ENCODE results near the gene SETBP1. TPM values are rescaled to one million over a fixed set of nuclear protein-coding genes. Genes with fewer than 3 reads are reported as not detected.

SETBP1 gene
- total and polyA plus RNA-seq, 8 donors = 1.4 to 66.5 (median 20.1) TPM

DNA sequence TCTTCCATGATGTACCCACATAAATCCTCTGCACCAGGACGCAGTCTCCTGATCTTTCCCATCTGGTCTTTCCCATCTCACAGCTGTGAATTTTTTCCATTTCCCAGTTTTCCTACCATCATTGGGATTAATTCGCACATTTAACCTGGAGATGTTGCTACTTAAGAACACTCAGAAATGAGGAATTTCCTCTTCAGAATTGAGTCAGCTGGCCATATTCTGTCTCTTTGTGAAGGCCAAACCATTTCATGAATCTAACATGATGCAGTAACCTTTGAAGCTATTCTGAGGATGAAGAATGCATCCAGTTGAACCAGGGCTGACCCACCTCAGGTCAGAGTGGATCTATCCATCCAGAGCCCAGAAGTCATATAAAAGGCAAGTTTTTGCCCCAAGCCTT lies 326.8 kb downstream of the SETBP1 start:
- TF ChIP-seq POLR2A (IDR thresholded peaks at IDR 0.05) (no peak), EP300 (IDR thresholded peaks at IDR 0.05) (no peak), POLR2AphosphoS5 (IDR thresholded peaks at IDR 0.05) (no peak), CTCF (IDR thresholded peaks at IDR 0.05) (no peak)
- 92 to 97% (median 94%) methylated on average over 2 of the region's 2 CpGs for WGBS, 5 donors
- no peak overlapping the region for H3K27ac ChIP-seq
- no peaks in the 10 kb centered on the region for H3K27me3 ChIP-seq
- no peaks in the 10 kb centered on the region for H3K36me3 ChIP-seq
- H3K9me3 ChIP-seq = no peaks in the 10 kb centered on the region
- no peak overlapping the region for H3K4me3 ChIP-seq
- H3K4me1 ChIP-seq = peaks cover 0 to 30% (median 16%) of the 10 kb centered on the region in 4 donors
- DNase-seq = no peak
- intact Hi-C loops (cut with DNase I; ENCODE audit: low total_unique reads) = no loop called here

DNA sequence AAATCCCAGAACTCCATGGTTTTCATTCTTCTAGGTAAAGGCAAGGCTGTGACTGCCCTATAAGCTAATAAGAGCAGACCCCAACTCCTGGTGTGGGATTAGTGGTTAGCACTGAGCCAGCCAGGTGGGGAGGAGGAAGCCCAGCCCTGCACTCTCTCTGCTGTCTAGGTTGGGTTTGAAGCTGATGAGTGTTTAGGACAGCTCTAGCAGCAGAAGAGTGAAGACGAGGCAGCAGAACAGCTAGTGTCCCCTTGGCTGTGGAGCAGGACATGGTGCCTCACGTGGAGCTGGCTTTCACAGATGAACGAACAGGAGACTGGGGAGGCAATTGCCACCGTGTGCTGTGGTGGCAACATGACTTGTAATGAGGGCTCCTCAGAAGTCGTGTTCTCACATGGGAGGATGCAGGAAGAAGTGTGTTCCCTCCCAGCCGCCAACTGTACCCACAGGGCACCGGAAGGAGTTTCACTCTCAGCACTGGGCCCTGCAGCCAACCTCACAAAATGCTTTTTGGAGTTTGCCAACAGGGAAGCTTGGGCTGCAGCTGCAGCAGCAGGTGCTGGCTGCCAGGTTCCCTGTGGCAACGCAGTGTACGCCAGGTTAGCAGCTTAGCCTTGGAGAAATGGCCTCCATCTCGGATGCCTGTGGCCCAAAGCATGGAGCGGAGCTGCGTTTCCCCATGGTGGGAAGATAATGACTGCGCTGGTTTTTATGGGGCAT lies 328.2 kb downstream of the SETBP1 start:
- DNase-seq = no peak
- TF ChIP-seq EP300 (IDR thresholded peaks at IDR 0.05) (no peak), POLR2A (IDR thresholded peaks at IDR 0.05) (no peak), POLR2AphosphoS5 (IDR thresholded peaks at IDR 0.05) (no peak), CTCF (IDR thresholded peaks at IDR 0.05) (no peak)
- no peaks in the 10 kb centered on the region for H3K36me3 ChIP-seq

DNA sequence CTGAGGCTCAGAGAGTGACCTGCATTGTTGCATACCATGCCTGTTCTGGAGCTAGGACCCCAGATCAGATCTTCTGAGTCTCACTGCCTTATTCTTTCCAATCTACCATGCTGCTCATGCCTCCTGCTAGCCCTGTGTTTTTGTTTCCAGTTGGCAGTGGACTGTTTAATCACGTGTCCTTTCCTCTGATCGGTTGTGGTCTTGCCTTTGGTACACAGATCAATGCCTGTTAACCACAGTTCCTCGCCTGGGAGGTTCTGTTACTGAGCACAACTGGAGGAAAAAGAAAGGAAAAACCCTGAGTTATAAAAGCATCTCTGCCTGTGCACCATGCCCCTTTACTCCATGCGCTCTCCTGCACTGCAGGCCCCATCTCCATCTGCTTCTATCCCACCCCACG lies 329.1 kb downstream of the SETBP1 start:
- no peak overlapping the region for H3K4me3 ChIP-seq
- no peak for DNase-seq
- H3K4me1 ChIP-seq = peaks cover 0 to 38% (median 21%) of the 10 kb centered on the region in 4 donors
- 46 to 68% (median 59%) methylated on average over 5 of the region's 5 CpGs for WGBS, 5 donors
- intact Hi-C loops (cut with DNase I; ENCODE audit: low total_unique reads) = no loop called here
- no peaks in the 10 kb centered on the region for H3K36me3 ChIP-seq
- no peaks in the 10 kb centered on the region for H3K9me3 ChIP-seq
- no peak overlapping the region for H3K27ac ChIP-seq
- no peaks in the 10 kb centered on the region for H3K27me3 ChIP-seq
- no peak for TF ChIP-seq POLR2A (IDR thresholded peaks at IDR 0.05)
- TF ChIP-seq CTCF (IDR thresholded peaks at IDR 0.05) = no peak
- TF ChIP-seq EP300 (IDR thresholded peaks at IDR 0.05) = no peak
- TF ChIP-seq POLR2AphosphoS5 (IDR thresholded peaks at IDR 0.05) = no peak

More for the DNA sequence above, 328.2 kb downstream of the SETBP1 start:
- H3K4me3 ChIP-seq = no peak overlapping the region
- no peaks in the 10 kb centered on the region for H3K27me3 ChIP-seq
- H3K4me1 ChIP-seq = peaks cover 0 to 29% (median 17%) of the 10 kb centered on the region in 4 donors
- intact Hi-C loops (cut with DNase I; ENCODE audit: low total_unique reads) = no loop called here
- no peak overlapping the region for H3K27ac ChIP-seq
- WGBS, 5 donors = 82 to 89% (median 87%) methylated on average over 13 of the region's 13 CpGs
- no peaks in the 10 kb centered on the region for H3K9me3 ChIP-seq

- Histone ChIP-seq H3K27ac (no peak overlapping the region), H3K36me3 (no peaks in the 10 kb centered on the region), H3K9me3 (no peaks in the 10 kb centered on the region), H3K4me3 (no peak overlapping the region), H3K27me3 (no peaks in the 10 kb centered on the region), H3K4me1 (peaks cover 6 to 60% (median 36%) of the 10 kb centered on the region in 4 donors)
- intact Hi-C loops (cut with DNase I; ENCODE audit: low total_unique reads) = no loop called here
- DNase-seq = no peak
- TF ChIP-seq POLR2A (IDR thresholded peaks at IDR 0.05) (no peak), CTCF (IDR thresholded peaks at IDR 0.05) (no peak), POLR2AphosphoS5 (IDR thresholded peaks at IDR 0.05) (no peak), EP300 (IDR thresholded peaks at IDR 0.05) (no peak)
- 95 to 100% (median 100%) methylated on average over 3 of the region's 3 CpGs for WGBS, 5 donors
Observed at GRCh38 chr18:45012286-45012685, 331.6 kb downstream of the SETBP1 start.

All from stomach (tissue), 9 donors.